A549 (cell line): Measurements from ENCODE around the gene DUT. TPM values are rescaled to one million over a fixed set of nuclear protein-coding genes. Genes with fewer than 3 reads are reported as not detected.

Source experiments
- ATAC-seq, 2 experiments: fragments of 200-7000 bp in 1 of 2; fragments of >200 bp in 1 of 2; cut with Nextera tagmentation in 1 of 2; cut with Tn5 transposase in 1 of 2; 3 replicates each; pipeline versions ENCODE4 v1.8.0 to v1.9.1; 2018 to 2020; ENCODE audit warnings: mild to moderate bottlenecking in 1 of 2, moderate library complexity in 1 of 2
- CTCF ChIA-PET: fragments of 300-600 bp; sonication (Branson Sonifier 250); formaldehyde crosslinking; extraction: SDS; loops from one replicate; lab custom pipeline; 2021; ENCODE audit warnings: antibody characterized with exemption, inconsistent platforms; lab: Yijun Ruan, JAX
- POLR2A ChIA-PET: fragments of 350-600 bp; formaldehyde crosslinking; extraction: SDS; loops from one replicate; lab custom pipeline; 2021; ENCODE audit warnings: antibody characterized with exemption, inconsistent platforms; lab: Yijun Ruan, JAX
- DNase-seq, 2 experiments: peaks; one replicate each; pipeline versions ENCODE4 v3.0.0 to v3.0.0-alpha.2; 2011 to 2016; ENCODE audit warnings: low read depth in 1 of 2, low spot score in 1 of 2
- FAIRE-seq: peaks from 2 replicates; lab custom pipeline; 2011; peaks lifted over from hg19 to GRCh38; lab: Jason Lieb, UNC
- H3K27ac ChIP-seq, 2 experiments: fragments of >200 bp; sonication (Bioruptor Twin); formaldehyde crosslinking; 3 replicates each; pipeline ENCODE4 v1.5.1; 2016 to 2017
- H3K4me1 ChIP-seq: fragments of >200 bp; sonication (Bioruptor Twin); formaldehyde crosslinking; 3 replicates; pipeline ENCODE4 v1.6.1; 2016
- H3K4me2 ChIP-seq: fragments of >200 bp; sonication (Bioruptor Twin); formaldehyde crosslinking; 3 replicates; pipeline ENCODE4 v1.6.1; 2016
- H3K4me3 ChIP-seq: fragments of >200 bp; sonication (Bioruptor Twin); formaldehyde crosslinking; 3 replicates; pipeline ENCODE4 v1.5.1; 2016
- H3K9me3 ChIP-seq: fragments of >200 bp; sonication (Bioruptor Twin); formaldehyde crosslinking; 3 replicates; pipeline ENCODE4 v1.6.1; 2016
- ATOH8 ChIP-seq: fragments of 250-450 bp; sonication (Bioruptor Pico); IDR thresholded peaks from 2 replicates; pipeline ENCODE4 v1.5.0; 2020; ENCODE audit warnings: low read depth, mild to moderate bottlenecking, moderate library complexity
- BCL3 ChIP-seq: fragments of >200 bp; sonication (Bioruptor Twin); formaldehyde crosslinking; IDR thresholded peaks from 3 replicates; pipeline ENCODE4 v1.6.1; 2016
- BHLHE40 ChIP-seq: IDR thresholded peaks from 2 replicates; pipeline ENCODE4 v1.6.1; 2012; ENCODE audit warnings: low read depth, low read length, inconsistent platforms
- CBX8 ChIP-seq: fragments of 200-600 bp; sonication (generic); IDR thresholded peaks from 2 replicates; pipeline ENCODE4 v1.6.1; 2016
- CHD4 ChIP-seq: fragments of 200-600 bp; sonication (generic); IDR thresholded peaks from 2 replicates; pipeline ENCODE4 v1.6.1; 2016; ENCODE audit warnings: antibody characterized with exemption, mild to moderate bottlenecking, borderline replicate concordance
- CTCF ChIP-seq: fragments of >200 bp; sonication (Bioruptor Twin); formaldehyde crosslinking; IDR thresholded peaks from 3 replicates; pipeline ENCODE4 v1.5.1; 2016
- EHMT2 ChIP-seq: fragments of 200-600 bp; sonication (generic); IDR thresholded peaks from 2 replicates; pipeline ENCODE4 v1.6.1; 2016; ENCODE audit warnings: antibody characterized with exemption, low read depth, mild to moderate bottlenecking, moderate library complexity
- GATA3 ChIP-seq: IDR thresholded peaks from 2 replicates; pipeline ENCODE4 v1.6.1; 2012; ENCODE audit warnings: borderline replicate concordance
- HDAC2 ChIP-seq: fragments of 200-600 bp; sonication (generic); IDR thresholded peaks from 2 replicates; pipeline ENCODE4 v1.6.1; 2016
- HMGXB4 ChIP-seq: fragments of 250-450 bp; sonication (Bioruptor Pico); IDR thresholded peaks from 2 replicates; pipeline ENCODE4 v1.5.0; 2021; ENCODE audit warnings: mild to moderate bottlenecking, moderate library complexity, borderline replicate concordance
- MAZ ChIP-seq: fragments of 150-350 bp; IDR thresholded peaks from 2 replicates; pipeline ENCODE4 v1.6.1; 2014; ENCODE audit warnings: antibody characterized with exemption, low read depth, low read length, borderline replicate concordance
- MYC ChIP-seq: IDR thresholded peaks from 2 replicates; pipeline ENCODE4 v1.6.1; 2012; ENCODE audit warnings: mild to moderate bottlenecking, inconsistent platforms, low read length, improper control_type of control experiment, borderline replicate concordance
- NFE2L2 ChIP-seq: fragments of 150-350 bp; conservative IDR thresholded peaks from 2 replicates; pipeline ENCODE4 v1.6.1; 2014; ENCODE audit warnings: low read length
- PBX3 ChIP-seq: IDR thresholded peaks from 2 replicates; pipeline ENCODE4 v1.6.1; 2012
- POLR2AphosphoS2 ChIP-seq: conservative IDR thresholded peaks from 2 replicates; pipeline ENCODE4 v1.6.1; 2012; ENCODE audit warnings: low read length, improper control_type of control experiment, inconsistent platforms
- RCOR1 ChIP-seq: fragments of 150-350 bp; IDR thresholded peaks from 2 replicates; pipeline ENCODE4 v1.6.1; 2014; ENCODE audit warnings: antibody characterized with exemption, low read length, low read depth
- REST ChIP-seq: fragments of 200-600 bp; sonication (generic); IDR thresholded peaks from 2 replicates; pipeline ENCODE4 v1.6.1; 2016; ENCODE audit warnings: antibody characterized with exemption, mild to moderate bottlenecking, moderate library complexity
- RFX5 ChIP-seq: fragments of 450-650 bp; IDR thresholded peaks from 2 replicates; pipeline ENCODE4 v1.7.1; 2014; ENCODE audit warnings: antibody characterized with exemption, mild to moderate bottlenecking, moderate library complexity
- TFCP2L1 ChIP-seq: fragments of 250-450 bp; sonication (Bioruptor Pico); IDR thresholded peaks from 2 replicates; pipeline ENCODE4 v1.5.0; 2021; ENCODE audit warnings: mild to moderate bottlenecking
- ZSCAN20 ChIP-seq: fragments of 250-450 bp; sonication (Bioruptor Pico); IDR thresholded peaks from 2 replicates; pipeline ENCODE4 v1.8.0; 2022; ENCODE audit warnings: mild to moderate bottlenecking, moderate library complexity
- WGBS: methylation state at CpG from one replicate; pipeline ENCODE4 v1.1.6; 2017; ENCODE audit errors: missing lambda C conversion rate; 5-methylcytosine and 5-hydroxymethylcytosine counted together
- polyA plus RNA-seq, 4 experiments: library from polyadenylated mRNA; depleted of rRNA in 3 of 4; stranded (reverse); fragments of >200 nt; fragmentation: RNase III in 1 of 4; extraction: RNeasy Plus Mini Kit Qiagen cat#74134 plus additional on column Dnase treatment in 1 of 4; gene quantifications; 2 replicates in 3 of 4; 3 replicates in 1 of 4; pipeline ENCODE4 v1.2.3, GENCODE V29; 2011 to 2017

Gene DUT
- polyA plus RNA-seq, 2 of the 4 experiments (the other 2 are of a cell fraction): 89.1 to 114 TPM

- FAIRE-seq: no peak
- no peak overlapping the region for H3K27ac ChIP-seq
- peaks cover 11% of the 10 kb centered on the region; the same call in 2 of the 3 replicates for H3K4me1 ChIP-seq
- no peak for ATAC-seq
- POLR2A ChIA-PET: no interaction called here
- H3K4me2 ChIP-seq: no peak overlapping the region
- 6% methylated on average over 2 of the region's 2 CpGs for WGBS
- no peaks in the 10 kb centered on the region for H3K9me3 ChIP-seq
- no peak for DNase-seq
- CTCF ChIA-PET: interaction anchor here (1.2 kb wide), 2 partner anchors 13 to 15 kb away, joined by 3 to 4 read pairs; no protein-coding TSS in a partner anchor
- no peak overlapping the region for H3K4me3 ChIP-seq
- TF ChIP-seq RFX5 (no peak), CTCF (no peak), MAZ (no peak), REST (no peak), ZSCAN20 (CRISPR knock-in tag) (no peak), NFE2L2 (no peak), EHMT2 (no peak), RCOR1 (no peak), HDAC2 (no peak), BCL3 (no peak), HMGXB4 (CRISPR knock-in tag) (no peak), CHD4 (no peak), TFCP2L1 (no peak), MYC (no peak)
These were observed 40.3 kb downstream of the DUT start for GRCh38 chr15:48371550-48371949.

GRCh38 chr15:48371961-48372360 is 40.7 kb downstream of the DUT start:
- Histone ChIP-seq H3K27ac (no peak overlapping the region), H3K4me3 (no peak overlapping the region), H3K4me1 (peaks cover 11% of the 10 kb centered on the region; the same call in 2 of the 3 replicates), H3K9me3 (no peaks in the 10 kb centered on the region), H3K4me2 (no peak overlapping the region)
- DNase-seq (no peak), FAIRE-seq (no peak), ATAC-seq (no peak)
- ChIA-PET POLR2A (no interaction called here), CTCF (interaction anchor here (1.2 kb wide), 2 partner anchors 13 to 15 kb away, joined by 3 to 4 read pairs; no protein-coding TSS in a partner anchor)
- 32% methylated on average over 2 of the region's 2 CpGs for WGBS
- TF ChIP-seq POLR2AphosphoS2: no peak
- no peak for TF ChIP-seq CBX8
- TF ChIP-seq CTCF: no peak
- no peak for TF ChIP-seq PBX3
- TF ChIP-seq GATA3: no peak
- TF ChIP-seq ZSCAN20 (CRISPR knock-in tag): no peak
- no peak for TF ChIP-seq BHLHE40
- no peak for TF ChIP-seq ATOH8 (CRISPR knock-in tag)
- TF ChIP-seq, all 56 proteins: peak for 0
